ENCODE measurements around the gene STT3B.

Gene STT3B

DNA sequence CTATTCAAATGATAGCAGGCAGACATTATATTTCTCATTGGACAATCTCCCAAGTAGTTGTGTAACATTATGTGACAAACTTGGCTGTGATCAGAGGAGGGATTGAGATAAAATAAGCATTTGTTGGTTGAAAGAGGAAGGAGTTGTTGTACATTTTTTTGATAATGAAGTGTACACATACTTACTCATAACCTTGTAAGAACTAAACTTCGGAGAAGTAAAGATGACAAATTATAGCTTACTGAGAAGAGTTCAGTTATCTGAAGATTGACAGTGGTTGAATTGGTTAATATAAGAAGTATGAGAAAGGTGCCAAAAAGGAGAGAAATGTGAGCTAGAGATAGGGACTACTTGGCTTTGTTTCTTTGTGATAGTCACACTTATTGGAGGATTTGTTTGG is 32.6 kb downstream of the STT3B start:
- no peak for TF ChIP-seq CTCF (IDR thresholded peaks at IDR 0.05; ENCODE audit: low read depth, low read length)
- H3K4me3 ChIP-seq (ENCODE audit: low read depth, low read length) = no peak overlapping the region

DNA sequence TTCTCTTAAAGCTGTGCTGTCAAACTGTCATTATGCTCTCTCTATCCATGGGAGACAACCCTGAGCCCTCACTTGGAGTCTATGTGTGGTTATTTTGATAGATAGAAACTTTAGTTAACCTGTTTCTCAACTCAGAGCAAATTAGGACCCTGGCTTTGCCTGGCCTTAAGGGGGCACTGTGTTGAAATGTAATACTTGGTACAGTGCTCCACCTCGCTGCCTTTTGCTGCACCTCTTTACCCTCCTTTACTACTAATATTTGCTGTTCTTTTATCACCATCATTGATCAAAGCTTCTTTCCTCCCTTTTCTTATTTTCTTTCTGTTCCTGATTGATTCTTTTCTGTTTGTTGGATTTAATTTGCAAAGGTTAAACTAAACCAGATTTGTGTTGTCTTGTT is 34.3 kb downstream of the STT3B start:
- H3K4me3 ChIP-seq (ENCODE audit: low read depth, low read length) = no peak overlapping the region
- TF ChIP-seq CTCF (IDR thresholded peaks at IDR 0.05; ENCODE audit: low read depth, low read length) = 0 out of 2 replicates have a peak, but pooled peaks have one; percentile 8

DNA sequence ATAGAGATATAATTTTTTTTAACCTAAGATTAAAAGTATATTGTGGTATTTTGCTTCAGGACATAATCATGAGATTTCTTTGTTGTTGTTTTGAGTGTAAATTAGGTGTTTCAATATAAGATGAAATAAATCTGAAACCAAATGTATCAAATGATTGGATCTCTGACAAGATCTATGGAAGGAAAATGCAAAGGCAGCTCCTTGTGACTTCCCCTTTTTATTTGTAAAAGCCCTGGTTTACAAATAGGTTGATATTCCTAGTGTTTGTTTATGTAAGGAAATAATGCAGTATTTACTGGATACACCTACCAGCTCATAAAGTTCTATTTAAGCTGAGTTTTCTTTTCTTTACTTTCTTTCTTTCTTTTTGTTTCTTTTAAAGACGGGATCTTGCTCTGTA is 35.9 kb downstream of the STT3B start:
- TF ChIP-seq CTCF (IDR thresholded peaks at IDR 0.05; ENCODE audit: low read depth, low read length) = no peak
- H3K4me3 ChIP-seq (ENCODE audit: low read depth, low read length) = no peak overlapping the region

GRCh38 chr3:31571325-31571724 is 38.6 kb downstream of the STT3B start:
- H3K4me3 ChIP-seq (ENCODE audit: low read depth, low read length) = no peak overlapping the region
- TF ChIP-seq CTCF (IDR thresholded peaks at IDR 0.05; ENCODE audit: low read depth, low read length) = no peak

- no peak overlapping the region for H3K4me3 ChIP-seq (ENCODE audit: low read depth, low read length)
- no peak for TF ChIP-seq CTCF (IDR thresholded peaks at IDR 0.05; ENCODE audit: low read depth, low read length)
Observed at GRCh38 chr3:31572236-31573004, 39.7 kb downstream of the STT3B start.

DNA sequence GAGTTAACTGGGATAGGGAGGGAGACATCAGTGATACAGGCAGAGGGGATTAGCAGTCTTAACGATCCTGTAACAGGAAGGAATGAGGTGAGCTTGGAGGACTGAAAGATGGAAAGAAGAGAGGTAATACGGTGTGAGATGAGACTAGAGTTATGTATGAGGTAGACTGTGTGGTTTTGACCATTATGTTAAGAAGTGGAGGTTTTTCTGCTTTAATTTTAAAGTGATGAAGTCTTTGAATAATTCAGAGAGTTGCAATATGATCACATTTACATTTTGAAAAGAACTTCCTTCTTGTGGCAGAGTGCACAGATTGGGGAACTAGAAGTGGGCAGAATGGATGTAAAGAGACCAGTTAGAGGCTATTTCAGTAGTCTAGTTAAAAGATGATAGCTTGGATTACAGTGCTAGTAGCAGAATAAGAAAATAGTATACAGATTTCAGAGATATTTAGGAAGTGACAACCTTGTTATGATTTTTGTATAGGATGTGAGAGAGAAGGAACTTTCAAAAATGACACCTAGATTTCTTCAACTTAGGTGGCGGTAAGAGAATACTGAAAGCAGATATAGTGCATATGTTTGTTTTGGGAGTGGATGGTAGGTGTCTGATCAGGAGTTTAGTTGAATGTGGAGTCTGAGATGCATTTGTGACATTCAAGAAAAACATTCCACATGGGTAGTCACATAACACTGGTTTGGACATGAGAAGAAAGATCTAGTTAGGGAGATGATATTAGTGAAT is 40.5 kb downstream of the STT3B start:
- no peak overlapping the region for H3K4me3 ChIP-seq (ENCODE audit: low read depth, low read length)
- no peak for TF ChIP-seq CTCF (IDR thresholded peaks at IDR 0.05; ENCODE audit: low read depth, low read length)

GRCh38 chr3:31575448-31575847 is 42.7 kb downstream of the STT3B start:
- H3K4me3 ChIP-seq (ENCODE audit: low read depth, low read length) = no peak overlapping the region
- TF ChIP-seq CTCF (IDR thresholded peaks at IDR 0.05; ENCODE audit: low read depth, low read length) = no peak
